ENCODE results near the gene EME2.

Gene EME2

GRCh38 chr16:1763521-1764511 lies 8.8 kb upstream of the EME2 start:
- Histone ChIP-seq H3K9ac (ENCODE audit: low read length) (no peak overlapping the region), H3K27me3 (ENCODE audit: low read depth, low read length) (no peaks in the 10 kb centered on the region), H3K4me2 (ENCODE audit: low read length) (no peak overlapping the region), H3K27ac (ENCODE audit: low read length) (no peak overlapping the region), H4K20me1 (ENCODE audit: insufficient read depth, low read length) (no peaks in the 10 kb centered on the region), H3K4me3 (ENCODE audit: low read length) (no peak overlapping the region), H3K9me3 (ENCODE audit: insufficient read depth, low read length) (no peaks in the 10 kb centered on the region), H3K36me3 (replicated peaks; ENCODE audit: low read depth, low read length) (peaks cover 2% of the 10 kb centered on the region), H3K4me1 (ENCODE audit: low read length) (no peaks in the 10 kb centered on the region), H2AFZ (ENCODE audit: low read depth, low read length) (no peak overlapping the region), H3K79me2 (ENCODE audit: low read length) (no peaks in the 10 kb centered on the region)
- TF ChIP-seq EZH2phosphoT487 (IDR thresholded peaks at IDR 0.05; ENCODE audit: low read depth) = no peak
- TF ChIP-seq, protein P1, sequence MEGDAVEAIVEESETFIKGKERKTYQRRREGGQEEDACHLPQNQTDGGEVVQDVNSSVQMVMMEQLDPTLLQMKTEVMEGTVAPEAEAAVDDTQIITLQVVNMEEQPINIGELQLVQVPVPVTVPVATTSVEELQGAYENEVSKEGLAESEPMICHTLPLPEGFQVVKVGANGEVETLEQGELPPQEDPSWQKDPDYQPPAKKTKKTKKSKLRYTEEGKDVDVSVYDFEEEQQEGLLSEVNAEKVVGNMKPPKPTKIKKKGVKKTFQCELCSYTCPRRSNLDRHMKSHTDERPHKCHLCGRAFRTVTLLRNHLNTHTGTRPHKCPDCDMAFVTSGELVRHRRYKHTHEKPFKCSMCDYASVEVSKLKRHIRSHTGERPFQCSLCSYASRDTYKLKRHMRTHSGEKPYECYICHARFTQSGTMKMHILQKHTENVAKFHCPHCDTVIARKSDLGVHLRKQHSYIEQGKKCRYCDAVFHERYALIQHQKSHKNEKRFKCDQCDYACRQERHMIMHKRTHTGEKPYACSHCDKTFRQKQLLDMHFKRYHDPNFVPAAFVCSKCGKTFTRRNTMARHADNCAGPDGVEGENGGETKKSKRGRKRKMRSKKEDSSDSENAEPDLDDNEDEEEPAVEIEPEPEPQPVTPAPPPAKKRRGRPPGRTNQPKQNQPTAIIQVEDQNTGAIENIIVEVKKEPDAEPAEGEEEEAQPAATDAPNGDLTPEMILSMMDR (IDR thresholded peaks at IDR 0.05; ENCODE audit: low read depth, low read length) = peak; percentile 18

GRCh38 chr16:1764971-1765370 lies 7.6 kb upstream of the EME2 start:
- H3K27me3 ChIP-seq (ENCODE audit: low read depth, low read length) = no peaks in the 10 kb centered on the region
- no peak overlapping the region for H3K9ac ChIP-seq (ENCODE audit: low read length)
- H3K4me1 ChIP-seq (ENCODE audit: low read length) = no peaks in the 10 kb centered on the region
- H3K79me2 ChIP-seq (ENCODE audit: low read length) = no peaks in the 10 kb centered on the region
- H3K9me3 ChIP-seq (ENCODE audit: insufficient read depth, low read length) = no peaks in the 10 kb centered on the region
- H2AFZ ChIP-seq (ENCODE audit: low read depth, low read length) = no peak overlapping the region
- TF ChIP-seq EZH2phosphoT487 (IDR thresholded peaks at IDR 0.05; ENCODE audit: low read depth) = no peak
- TF ChIP-seq, protein P1 (IDR thresholded peaks at IDR 0.05; ENCODE audit: low read depth, low read length) = no peak
- no peak overlapping the region for H3K4me2 ChIP-seq (ENCODE audit: low read length)
- H3K27ac ChIP-seq (ENCODE audit: low read length) = no peak overlapping the region
- peaks cover 3% of the 10 kb centered on the region for H3K36me3 ChIP-seq (replicated peaks; ENCODE audit: low read depth, low read length)
- H4K20me1 ChIP-seq (ENCODE audit: insufficient read depth, low read length) = no peaks in the 10 kb centered on the region
- H3K4me3 ChIP-seq (ENCODE audit: low read length) = no peak overlapping the region

GRCh38 chr16:1765826-1766225 lies 6.8 kb upstream of the EME2 start:
- H3K9ac ChIP-seq (ENCODE audit: low read length) = no peak overlapping the region
- no peak overlapping the region for H3K4me2 ChIP-seq (ENCODE audit: low read length)
- no peaks in the 10 kb centered on the region; the same call in 1 of the 2 replicates for H3K79me2 ChIP-seq (ENCODE audit: low read length)
- H3K27me3 ChIP-seq (ENCODE audit: low read depth, low read length) = no peaks in the 10 kb centered on the region
- TF ChIP-seq EZH2phosphoT487 (IDR thresholded peaks at IDR 0.05; ENCODE audit: low read depth) = no peak
- TF ChIP-seq, protein P1 (IDR thresholded peaks at IDR 0.05; ENCODE audit: low read depth, low read length) = no peak
- no peaks in the 10 kb centered on the region for H3K9me3 ChIP-seq (ENCODE audit: insufficient read depth, low read length)
- no peak overlapping the region for H3K4me3 ChIP-seq (ENCODE audit: low read length)
- peaks cover 3% of the 10 kb centered on the region; the same call in 1 of the 2 replicates for H3K4me1 ChIP-seq (ENCODE audit: low read length)
- no peaks in the 10 kb centered on the region for H4K20me1 ChIP-seq (ENCODE audit: insufficient read depth, low read length)
- peaks cover 6% of the 10 kb centered on the region for H3K36me3 ChIP-seq (replicated peaks; ENCODE audit: low read depth, low read length)
- no peak overlapping the region for H3K27ac ChIP-seq (ENCODE audit: low read length)
- H2AFZ ChIP-seq (ENCODE audit: low read depth, low read length) = no peak overlapping the region

DNA sequence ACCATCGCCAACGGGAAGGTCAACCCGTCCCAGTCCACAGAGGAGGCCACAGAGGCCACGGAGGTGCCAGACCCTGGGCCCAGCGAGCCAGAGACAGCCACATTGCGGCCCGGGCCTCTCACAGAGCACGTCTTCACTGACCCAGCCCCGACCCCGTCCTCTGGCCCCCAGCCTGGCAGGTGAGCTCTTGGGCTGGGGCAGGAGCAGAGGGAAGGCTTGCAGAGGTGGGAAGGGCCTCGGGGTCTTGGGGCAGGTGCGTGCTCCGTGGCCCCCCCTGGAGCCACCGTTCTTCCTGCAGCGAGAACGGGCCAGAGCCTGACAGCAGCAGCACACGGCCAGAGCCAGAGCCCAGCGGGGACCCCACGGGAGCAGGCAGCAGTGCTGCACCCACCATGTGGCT lies 6.4 kb upstream of the EME2 start:
- no peak overlapping the region for H3K9ac ChIP-seq (ENCODE audit: low read length)
- no peaks in the 10 kb centered on the region for H3K27me3 ChIP-seq (ENCODE audit: low read depth, low read length)
- H3K27ac ChIP-seq (ENCODE audit: low read length) = no peak overlapping the region
- TF ChIP-seq EZH2phosphoT487 (IDR thresholded peaks at IDR 0.05; ENCODE audit: low read depth) = no peak
- TF ChIP-seq, protein P1 (IDR thresholded peaks at IDR 0.05; ENCODE audit: low read depth, low read length) = no peak
- H3K79me2 ChIP-seq (ENCODE audit: low read length) = no peaks in the 10 kb centered on the region; the same call in 1 of the 2 replicates
- H4K20me1 ChIP-seq (ENCODE audit: insufficient read depth, low read length) = no peaks in the 10 kb centered on the region
- H3K4me1 ChIP-seq (ENCODE audit: low read length) = peaks cover 3% of the 10 kb centered on the region; the same call in 1 of the 2 replicates
- no peak overlapping the region for H3K4me3 ChIP-seq (ENCODE audit: low read length)
- H3K36me3 ChIP-seq (replicated peaks; ENCODE audit: low read depth, low read length) = peaks cover 6% of the 10 kb centered on the region
- H3K4me2 ChIP-seq (ENCODE audit: low read length) = no peak overlapping the region
- H3K9me3 ChIP-seq (ENCODE audit: insufficient read depth, low read length) = no peaks in the 10 kb centered on the region
- H2AFZ ChIP-seq (ENCODE audit: low read depth, low read length) = no peak overlapping the region
